Kasumi-1 (cell line): ENCODE data around the gene CPNE5.

Source experiments
- DNase-seq, 2 experiments: peaks; one replicate each; lab custom pipeline; 2025; lab: John Stamatoyannopoulos, UW

CPNE5 gene

GRCh38 chr6:36701401-36701991, 137.7 kb downstream of the CPNE5 start:
- no peak for DNase-seq

GRCh38 chr6:36700831-36701230, 138.4 kb downstream of the CPNE5 start:
- DNase-seq = peak in 1 of 2 experiments; percentile 27

GRCh38 chr6:36700071-36700812, 139.0 kb downstream of the CPNE5 start:
- no peak for DNase-seq

- DNase-seq = no peak
Observed at GRCh38 chr6:36699348-36699747, 139.9 kb downstream of the CPNE5 start.

- DNase-seq = no peak
Observed at GRCh38 chr6:36698871-36699271, 140.4 kb downstream of the CPNE5 start.

GRCh38 chr6:36698196-36698595, 141.0 kb downstream of the CPNE5 start:
- no peak for DNase-seq

- DNase-seq = peak; percentile 93 to 96
Observed at GRCh38 chr6:36697481-36697903, 141.8 kb downstream of the CPNE5 start, which contains the start of gene RAB44. Gene RAB44, plus strand, starts transcription at chr6:36697826. Its CDS starts 6,410 bp downstream, at chr6:36704236.

- no peak for DNase-seq
Observed at GRCh38 chr6:36695414-36695813, 143.8 kb downstream of the CPNE5 start.

- DNase-seq = no peak
Observed at GRCh38 chr6:36694616-36695015, 144.6 kb downstream of the CPNE5 start.

- DNase-seq = no peak
Observed at GRCh38 chr6:36692861-36693702, 146.2 kb downstream of the CPNE5 start.

GRCh38 chr6:36692220-36692619, 147.0 kb downstream of the CPNE5 start:
- peak; percentile 83 for DNase-seq

GRCh38 chr6:36691612-36692011, 147.6 kb downstream of the CPNE5 start:
- DNase-seq = no peak

GRCh38 chr6:36691011-36691410, 148.2 kb downstream of the CPNE5 start:
- no peak for DNase-seq
